Subcutaneous adipose tissue (tissue), 4 donors: ENCODE results near the gene RTL10. TPM values are rescaled to one million over a fixed set of nuclear protein-coding genes. Genes with fewer than 3 reads are reported as not detected.

Source experiments
- CTCF ChIP-seq: fragments of 450-650 bp; IDR thresholded peaks from one replicate; pipeline ENCODE4 v1.5.1; 2016; ENCODE audit warnings: low read depth, mild to moderate bottlenecking, control low read depth, antibody characterized with exemption, moderate library complexity
- total RNA-seq, 4 donors: library from RNA; depleted of rRNA; stranded (reverse); fragments of >200 nt; gene quantifications; one replicate each; pipeline ENCODE4 v1.1.0, GENCODE V29; 2016

The RTL10 gene
- total RNA-seq, 4 donors from 2014 or later = 4.1 to 11.9 (median 6.7) TPM

DNA sequence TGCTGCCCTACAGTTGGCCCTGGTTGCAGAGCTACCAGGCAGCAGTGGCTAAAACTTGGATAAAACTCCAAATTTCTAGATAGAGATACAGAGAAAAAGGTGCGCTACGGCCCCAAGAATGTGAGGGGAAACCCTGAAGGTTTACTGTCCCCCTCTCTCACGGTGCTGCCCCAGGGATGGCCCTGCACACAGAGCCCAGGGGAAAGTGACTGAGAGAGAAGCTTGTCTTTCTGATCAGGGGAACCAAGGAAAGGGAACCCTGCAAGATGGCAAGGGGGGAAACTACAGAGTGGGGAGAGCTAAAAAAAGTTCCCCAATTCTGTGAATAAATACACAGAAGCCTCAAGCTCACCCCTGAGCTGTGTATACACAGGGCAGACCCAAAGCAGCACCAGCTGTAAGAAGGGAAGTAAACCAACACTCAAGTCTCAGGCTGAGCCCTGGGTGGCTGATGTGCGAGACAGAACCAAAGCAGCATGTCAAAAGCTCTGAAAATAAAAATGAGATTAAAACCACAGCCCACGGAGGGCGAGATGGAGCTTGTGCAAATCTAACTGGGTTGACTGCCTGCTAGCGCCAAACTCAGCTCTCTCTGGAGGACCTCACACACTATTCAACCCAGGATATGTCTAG lies 22.1 kb downstream of the RTL10 start:
- TF ChIP-seq CTCF = no peak

- no peak for TF ChIP-seq CTCF
Measured at GRCh38 chr22:19831016-19831415, 23.7 kb downstream of the RTL10 start.

GRCh38 chr22:19828035-19828401 lies 26.7 kb downstream of the RTL10 start:
- no peak for TF ChIP-seq CTCF

- no peak for TF ChIP-seq CTCF
Measured at GRCh38 chr22:19827341-19828034, 27.2 kb downstream of the RTL10 start.

DNA sequence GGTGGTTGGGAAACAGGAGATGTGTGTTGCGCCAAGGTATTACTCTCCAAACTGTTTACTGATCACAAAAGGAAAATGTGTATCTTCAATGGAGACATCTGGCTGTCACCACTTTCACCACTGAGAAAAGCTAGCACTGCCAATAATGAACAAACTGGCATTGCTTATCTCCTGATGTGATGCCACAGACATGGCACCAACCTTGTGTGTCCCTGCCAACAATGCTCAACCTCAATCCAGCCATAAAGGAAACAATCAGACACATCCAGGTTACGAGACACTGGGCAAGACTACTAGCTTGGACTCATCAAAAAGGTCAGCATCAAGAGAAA lies 28.1 kb downstream of the RTL10 start:
- no peak for TF ChIP-seq CTCF

DNA sequence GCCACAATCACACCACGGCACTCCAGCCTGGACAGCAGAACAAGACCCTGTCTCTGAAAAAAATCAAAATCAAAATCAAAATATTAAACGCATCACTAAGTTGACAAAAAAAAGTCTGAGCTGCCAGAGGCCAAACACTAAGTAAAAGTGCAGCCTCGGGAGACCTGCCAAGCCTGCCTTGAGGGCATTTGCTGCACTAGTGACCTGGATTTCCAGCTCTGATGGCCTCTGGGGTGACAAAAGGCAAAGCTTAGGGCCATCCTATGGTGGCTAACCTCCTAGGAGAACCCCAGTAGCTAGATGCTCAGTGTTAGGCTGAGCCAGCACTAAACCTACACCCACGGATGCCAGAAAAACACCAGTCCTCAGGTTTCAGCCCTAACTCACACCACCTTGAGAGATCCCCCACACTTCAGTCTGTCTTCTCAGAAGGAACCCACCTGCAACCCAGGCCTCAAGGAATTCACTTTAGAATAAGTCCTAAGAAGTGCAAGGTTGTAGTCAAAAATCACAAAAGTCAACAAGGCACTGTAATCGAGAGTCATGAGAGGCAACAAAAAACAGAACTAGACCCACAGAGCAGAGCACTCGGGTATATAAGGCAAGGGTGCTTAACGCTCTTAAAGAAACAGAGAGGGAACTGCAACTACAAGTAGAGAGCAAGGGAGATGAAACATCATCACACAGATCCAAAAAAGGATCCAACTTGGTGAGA lies 28.6 kb downstream of the RTL10 start:
- TF ChIP-seq CTCF = no peak

DNA sequence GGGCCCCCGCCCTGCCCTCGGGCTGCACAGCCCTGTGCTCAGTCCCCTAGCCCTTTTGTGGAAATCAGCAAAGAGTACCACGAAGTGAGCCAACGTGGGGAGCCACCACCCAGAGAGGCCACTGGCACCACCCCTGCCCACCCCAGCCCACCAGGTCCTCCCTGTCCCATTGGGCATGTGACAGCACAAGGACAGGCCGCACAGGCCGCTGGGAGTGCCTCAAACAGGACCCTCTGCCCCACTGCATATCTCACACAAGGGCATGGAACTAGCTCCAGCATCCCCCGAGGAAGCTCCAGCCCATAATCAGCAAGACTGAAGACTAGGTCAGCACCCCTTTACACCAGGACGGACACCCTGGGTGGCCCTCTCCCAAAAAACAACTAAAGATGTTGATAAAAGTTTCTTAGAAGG lies 29.7 kb downstream of the RTL10 start:
- TF ChIP-seq CTCF = no peak
